ENCODE measurements around the gene PPFIA1.

Gene PPFIA1

GRCh38 chr11:70270104-70270876, at the start of gene PPFIA1:
Gene PPFIA1 (plus strand): TSS chr11:70270690. CDS start chr11:70272173, 1,483 bp downstream.
- Histone ChIP-seq H3K36me3 (ENCODE audit: insufficient read depth, low read length) (peaks cover 8% of the 10 kb centered on the region), H3K4me3 (ENCODE audit: low read depth in 1 of 2, low read length in 2 of 2) (peak within 1 kb of the TSS; percentile 67 to 76), H3K27ac (ENCODE audit: low read depth, low read length) (peak within 1 kb of the TSS; percentile 49), H3K9ac (ENCODE audit: low read length) (peak within 1 kb of the TSS; percentile 29), H3K4me1 (ENCODE audit: insufficient read depth, low read length) (peaks cover 10% of the 10 kb centered on the region), H3K9me3 (ENCODE audit: low read length) (no peaks in the 10 kb centered on the region), H3K27me3 (ENCODE audit: control insufficient read depth in 1 of 2, insufficient read depth in 2 of 2, low read length in 2 of 2) (no peaks in the 10 kb centered on the region)

- no peak overlapping the region for H3K4me3 ChIP-seq (ENCODE audit: low read depth in 1 of 2, low read length in 2 of 2)
- no peaks in the 10 kb centered on the region for H3K27me3 ChIP-seq (ENCODE audit: control insufficient read depth in 1 of 2, insufficient read depth in 2 of 2, low read length in 2 of 2)
- H3K36me3 ChIP-seq (ENCODE audit: insufficient read depth, low read length), result no peaks in the 10 kb centered on the region
- no peak overlapping the region for H3K27ac ChIP-seq (ENCODE audit: low read depth, low read length)
- no peaks in the 10 kb centered on the region for H3K4me1 ChIP-seq (ENCODE audit: insufficient read depth, low read length)
- H3K9me3 ChIP-seq (ENCODE audit: low read length), result no peaks in the 10 kb centered on the region
- no peak overlapping the region for H3K9ac ChIP-seq (ENCODE audit: low read length)
Observed at GRCh38 chr11:70220920-70221319, 49.6 kb upstream of the PPFIA1 start.

GRCh38 chr11:70225681-70226177, 44.8 kb upstream of the PPFIA1 start:
- no peak overlapping the region for H3K4me3 ChIP-seq (ENCODE audit: low read depth in 1 of 2, low read length in 2 of 2)
- H3K9me3 ChIP-seq (ENCODE audit: low read length), result no peaks in the 10 kb centered on the region
- H3K27ac ChIP-seq (ENCODE audit: low read depth, low read length), result no peak overlapping the region
- no peaks in the 10 kb centered on the region for H3K4me1 ChIP-seq (ENCODE audit: insufficient read depth, low read length)
- H3K36me3 ChIP-seq (ENCODE audit: insufficient read depth, low read length), result no peaks in the 10 kb centered on the region
- H3K27me3 ChIP-seq (ENCODE audit: control insufficient read depth in 1 of 2, insufficient read depth in 2 of 2, low read length in 2 of 2), result no peaks in the 10 kb centered on the region
- H3K9ac ChIP-seq (ENCODE audit: low read length), result no peak overlapping the region

- Histone ChIP-seq H3K27ac (ENCODE audit: low read depth, low read length) (no peak overlapping the region), H3K4me1 (ENCODE audit: insufficient read depth, low read length) (no peaks in the 10 kb centered on the region), H3K36me3 (ENCODE audit: insufficient read depth, low read length) (no peaks in the 10 kb centered on the region), H3K4me3 (ENCODE audit: low read depth in 1 of 2, low read length in 2 of 2) (no peak overlapping the region), H3K27me3 (ENCODE audit: control insufficient read depth in 1 of 2, insufficient read depth in 2 of 2, low read length in 2 of 2) (no peaks in the 10 kb centered on the region), H3K9ac (ENCODE audit: low read length) (no peak overlapping the region), H3K9me3 (ENCODE audit: low read length) (no peaks in the 10 kb centered on the region)
Observed at GRCh38 chr11:70226183-70226582, 44.3 kb upstream of the PPFIA1 start.

- Histone ChIP-seq H3K36me3 (ENCODE audit: insufficient read depth, low read length) (no peaks in the 10 kb centered on the region), H3K9me3 (ENCODE audit: low read length) (no peaks in the 10 kb centered on the region), H3K4me1 (ENCODE audit: insufficient read depth, low read length) (no peaks in the 10 kb centered on the region), H3K27ac (ENCODE audit: low read depth, low read length) (no peak overlapping the region), H3K9ac (ENCODE audit: low read length) (no peak overlapping the region), H3K27me3 (ENCODE audit: control insufficient read depth in 1 of 2, insufficient read depth in 2 of 2, low read length in 2 of 2) (no peaks in the 10 kb centered on the region), H3K4me3 (ENCODE audit: low read depth in 1 of 2, low read length in 2 of 2) (no peak overlapping the region)
Observed at GRCh38 chr11:70226967-70227366, 43.5 kb upstream of the PPFIA1 start.

- no peaks in the 10 kb centered on the region for H3K4me1 ChIP-seq (ENCODE audit: insufficient read depth, low read length)
Observed at GRCh38 chr11:70229737-70230136, 40.8 kb upstream of the PPFIA1 start.

GRCh38 chr11:70230151-70230839, 40.2 kb upstream of the PPFIA1 start:
- Histone ChIP-seq H3K27me3 (ENCODE audit: control insufficient read depth in 1 of 2, insufficient read depth in 2 of 2, low read length in 2 of 2) (no peaks in the 10 kb centered on the region), H3K27ac (ENCODE audit: low read depth, low read length) (no peak overlapping the region), H3K36me3 (ENCODE audit: insufficient read depth, low read length) (no peaks in the 10 kb centered on the region), H3K4me1 (ENCODE audit: insufficient read depth, low read length) (no peaks in the 10 kb centered on the region), H3K9ac (ENCODE audit: low read length) (no peak overlapping the region), H3K9me3 (ENCODE audit: low read length) (no peaks in the 10 kb centered on the region), H3K4me3 (ENCODE audit: low read depth in 1 of 2, low read length in 2 of 2) (no peak overlapping the region)

More at GRCh38 chr11:70229737-70230136, 40.8 kb upstream of the PPFIA1 start:
- no peak overlapping the region for H3K27ac ChIP-seq (ENCODE audit: low read depth, low read length)
- no peak overlapping the region for H3K4me3 ChIP-seq (ENCODE audit: low read depth in 1 of 2, low read length in 2 of 2)
- no peaks in the 10 kb centered on the region for H3K9me3 ChIP-seq (ENCODE audit: low read length)
- no peaks in the 10 kb centered on the region for H3K36me3 ChIP-seq (ENCODE audit: insufficient read depth, low read length)
- no peaks in the 10 kb centered on the region for H3K27me3 ChIP-seq (ENCODE audit: control insufficient read depth in 1 of 2, insufficient read depth in 2 of 2, low read length in 2 of 2)
- H3K9ac ChIP-seq (ENCODE audit: low read length), result no peak overlapping the region

- no peaks in the 10 kb centered on the region for H3K36me3 ChIP-seq (ENCODE audit: insufficient read depth, low read length)
- no peaks in the 10 kb centered on the region for H3K9me3 ChIP-seq (ENCODE audit: low read length)
- H3K9ac ChIP-seq (ENCODE audit: low read length), result no peak overlapping the region
- no peak overlapping the region for H3K4me3 ChIP-seq (ENCODE audit: low read depth in 1 of 2, low read length in 2 of 2)
- no peaks in the 10 kb centered on the region for H3K4me1 ChIP-seq (ENCODE audit: insufficient read depth, low read length)
- no peak overlapping the region for H3K27ac ChIP-seq (ENCODE audit: low read depth, low read length)
- H3K27me3 ChIP-seq (ENCODE audit: control insufficient read depth in 1 of 2, insufficient read depth in 2 of 2, low read length in 2 of 2), result no peaks in the 10 kb centered on the region
Observed at GRCh38 chr11:70230840-70231710, 39.4 kb upstream of the PPFIA1 start.

GRCh38 chr11:70233034-70233433, 37.5 kb upstream of the PPFIA1 start:
- H3K4me3 ChIP-seq (ENCODE audit: low read depth in 1 of 2, low read length in 2 of 2), result no peak overlapping the region
- no peak overlapping the region for H3K27ac ChIP-seq (ENCODE audit: low read depth, low read length)

GRCh38 chr11:70233511-70233934, 37.0 kb upstream of the PPFIA1 start:
- H3K4me1 ChIP-seq (ENCODE audit: insufficient read depth, low read length), result no peaks in the 10 kb centered on the region
- no peaks in the 10 kb centered on the region for H3K36me3 ChIP-seq (ENCODE audit: insufficient read depth, low read length)
- no peak overlapping the region for H3K4me3 ChIP-seq (ENCODE audit: low read depth in 1 of 2, low read length in 2 of 2)
- H3K9ac ChIP-seq (ENCODE audit: low read length), result no peak overlapping the region
- no peaks in the 10 kb centered on the region for H3K27me3 ChIP-seq (ENCODE audit: control insufficient read depth in 1 of 2, insufficient read depth in 2 of 2, low read length in 2 of 2)
- H3K9me3 ChIP-seq (ENCODE audit: low read length), result no peaks in the 10 kb centered on the region
- H3K27ac ChIP-seq (ENCODE audit: low read depth, low read length), result no peak overlapping the region

More at GRCh38 chr11:70233034-70233433, 37.5 kb upstream of the PPFIA1 start:
- Histone ChIP-seq H3K9ac (ENCODE audit: low read length) (no peak overlapping the region), H3K4me1 (ENCODE audit: insufficient read depth, low read length) (no peaks in the 10 kb centered on the region), H3K36me3 (ENCODE audit: insufficient read depth, low read length) (no peaks in the 10 kb centered on the region), H3K9me3 (ENCODE audit: low read length) (no peaks in the 10 kb centered on the region), H3K27me3 (ENCODE audit: control insufficient read depth in 1 of 2, insufficient read depth in 2 of 2, low read length in 2 of 2) (no peaks in the 10 kb centered on the region)

GRCh38 chr11:70233962-70234361, 36.5 kb upstream of the PPFIA1 start:
- Histone ChIP-seq H3K9me3 (ENCODE audit: low read length) (no peaks in the 10 kb centered on the region), H3K4me1 (ENCODE audit: insufficient read depth, low read length) (no peaks in the 10 kb centered on the region), H3K27ac (ENCODE audit: low read depth, low read length) (no peak overlapping the region), H3K36me3 (ENCODE audit: insufficient read depth, low read length) (no peaks in the 10 kb centered on the region), H3K4me3 (ENCODE audit: low read depth in 1 of 2, low read length in 2 of 2) (no peak overlapping the region), H3K27me3 (ENCODE audit: control insufficient read depth in 1 of 2, insufficient read depth in 2 of 2, low read length in 2 of 2) (no peaks in the 10 kb centered on the region), H3K9ac (ENCODE audit: low read length) (no peak overlapping the region)
